A549 treated with RU486 at 1 μM for 4 hours (cell line): ENCODE data around the gene VSX2. TPM values are rescaled to one million over a fixed set of nuclear protein-coding genes. Genes with fewer than 3 reads are reported as not detected.

Experiments used
- total RNA-seq: library from RNA; stranded (reverse); fragments of 200-300 nt; extraction: Qiagen RNA extraction; gene quantifications from 5 replicates; pipeline ENCODE4 v1.2.3, GENCODE V29; 2022; ENCODE audit warnings: low read depth

The VSX2 gene
- 0.02 TPM in 1 of 5 replicates, not detected in the others for total RNA-seq

GRCh38 chr14:74238974-74239847 is at the start of gene VSX2:
VSX2 (plus strand) TSS chr14:74239449; CDS start chr14:74239562, 113 bp downstream.

GRCh38 chr14:74302634-74303569 is 63.7 kb downstream of the VSX2 start, which contains the start of gene ABCD4:
ABCD4 (minus strand) TSS chr14:74302934; CDS start chr14:74302912, 22 bp downstream.

Other genes starting within 250 kb of the VSX2 start
- 3.9 to 7.1 TPM (median 6.0 TPM) in 5 replicates for gene ENTPD5, start 220.2 kb upstream of the VSX2 start, total RNA-seq
- gene BBOF1, start 220.1 kb upstream of the VSX2 start, total RNA-seq = 2.3 to 5.2 TPM (median 3.6 TPM) in 5 replicates
- gene ALDH6A1, start 155.0 kb upstream of the VSX2 start, total RNA-seq = 1.6 to 2.9 TPM (median 2.4 TPM) in 5 replicates
- gene LIN52, start 154.5 kb upstream of the VSX2 start, total RNA-seq = 3.4 to 5.9 TPM (median 4.9 TPM) in 5 replicates
- gene ABCD4, start 63.5 kb downstream of the VSX2 start, total RNA-seq = 30.1 to 33.2 TPM (median 33.0 TPM) in 5 replicates
- gene VRTN, start 109.0 kb downstream of the VSX2 start, total RNA-seq = not detected in 5 replicates
- not detected in 5 replicates for gene SYNDIG1L, start 186.8 kb downstream of the VSX2 start, total RNA-seq